DOHH2 (cell line): ENCODE measurements around the gene REC114.

Experiments
- CTCF ChIP-seq: fragments of 200-600 bp; sonication (generic); IDR thresholded peaks from one replicate; pipeline ENCODE4 v1.5.1; 2014; ENCODE audit warnings: antibody characterized with exemption, mild to moderate bottlenecking, low read depth, low read length; ENCODE audit not compliant: poor library complexity, severe bottlenecking
- EZH2phosphoT487 ChIP-seq: fragments of 200-600 bp; sonication (generic); IDR thresholded peaks from 2 replicates; pipeline ENCODE4 v1.6.1; 2017; ENCODE audit warnings: borderline replicate concordance, mild to moderate bottlenecking, antibody characterized with exemption, low read length, moderate library complexity, mixed read lengths

- TF ChIP-seq CTCF (no peak), EZH2phosphoT487 (no peak)
These were observed 76.1 kb downstream of the REC114 start for GRCh38 chr15:73518876-73519733.
